H1 (cell line): Measurements from ENCODE around the gene PSPN. TPM values are rescaled to one million over a fixed set of nuclear protein-coding genes. Genes with fewer than 3 reads are reported as not detected.

Experiments used
- EZH2 ChIP-seq: fragments of 200-600 bp; sonication (generic); IDR thresholded peaks from 2 replicates; pipeline ENCODE4 v1.7.1; 2012; ENCODE audit warnings: low read depth, mild to moderate bottlenecking, moderate library complexity, low read length, inconsistent platforms; ENCODE audit not compliant: severe bottlenecking
- FOSL1 ChIP-seq: IDR thresholded peaks from 2 replicates; pipeline ENCODE4 v1.6.1; 2011; ENCODE audit warnings: mild to moderate bottlenecking, low read depth, low read length, moderate library complexity; ENCODE audit not compliant: insufficient read depth
- HDAC2 ChIP-seq, 2 experiments: fragments of 300-600 bp in 1 of 2; sonication (generic) in 1 of 2; IDR thresholded peaks; 2 replicates each; pipeline ENCODE4 v1.6.1; 2011 to 2012; ENCODE audit warnings: low read depth in 2 of 2, low read length in 2 of 2, mild to moderate bottlenecking in 2 of 2, moderate library complexity in 2 of 2, borderline replicate concordance in 1 of 2, inconsistent platforms in 1 of 2
- JUN ChIP-seq: IDR thresholded peaks from 2 replicates; pipeline ENCODE4 v1.6.1; 2011; ENCODE audit warnings: low read depth, mild to moderate bottlenecking, improper control_type of control experiment, low read length
- POU5F1 ChIP-seq: IDR thresholded peaks from 2 replicates; pipeline ENCODE4 v1.6.1; 2011; ENCODE audit warnings: low read depth, mild to moderate bottlenecking, low read length, moderate library complexity
- RXRA ChIP-seq: IDR thresholded peaks from 2 replicates; pipeline ENCODE4 v1.6.1; 2011; ENCODE audit warnings: low read depth, mild to moderate bottlenecking, low read length, moderate library complexity; ENCODE audit not compliant: insufficient read depth
- SAP30 ChIP-seq: fragments of 300-600 bp; sonication (generic); IDR thresholded peaks from 2 replicates; pipeline ENCODE4 v1.7.1; 2012; ENCODE audit warnings: low read length, moderate library complexity, mild to moderate bottlenecking, inconsistent platforms; ENCODE audit not compliant: insufficient read depth, insufficient replicate concordance
- SIRT6 ChIP-seq: IDR thresholded peaks from one replicate; pipeline ENCODE4 v1.7.1; 2012; ENCODE audit warnings: low read length, inconsistent platforms
- SP2 ChIP-seq: IDR thresholded peaks from 2 replicates; pipeline ENCODE4 v1.6.1; 2012; ENCODE audit warnings: mild to moderate bottlenecking, low read length, inconsistent platforms
- SP4 ChIP-seq: IDR thresholded peaks from 2 replicates; pipeline ENCODE4 v1.6.1; 2012; ENCODE audit warnings: low read length, inconsistent platforms
- TBP ChIP-seq: IDR thresholded peaks from 2 replicates; pipeline ENCODE4 v1.6.1; 2011; ENCODE audit warnings: low read depth, low read length, improper control_type of control experiment
- polyA plus RNA-seq, 7 experiments: library from polyadenylated mRNA; depleted of rRNA in 3 of 7; stranded (reverse) in 5 of 7; unstranded in 2 of 7; fragments of >200 nt in 5 of 7; fragments of 200-250 nt in 2 of 7; gene quantifications; 1 replicate in 5 of 7; 2 replicates in 1 of 7; 4 replicates in 1 of 7; pipeline versions ENCODE4 v1.2.1 to v1.2.3, GENCODE V29; 2011 to 2013; ENCODE audit warnings: missing spikeins in 2 of 7, mixed read lengths in 2 of 7
- total RNA-seq: library from RNA; stranded (reverse); fragmentation: NEBNext Ultra II Directional; extraction: Animal tissue kit (Norgen Biotek cat#: 25700); gene quantifications from 2 replicates; pipeline ENCODE4 v1.2.1, GENCODE V29; 2021
- TF ChIP-seq, protein P1 (sequence below): fragments of 300-600 bp; sonication (generic); IDR thresholded peaks from 2 replicates; pipeline ENCODE4 v1.7.1; 2012; ENCODE audit warnings: low read length, moderate library complexity, mild to moderate bottlenecking, inconsistent platforms; ENCODE audit not compliant: insufficient replicate concordance

PSPN gene
- total and polyA plus RNA-seq, 2 of the 8 experiments (the other 6 are each of a cell fraction or from before 2014, with no cell fraction given): 1.0 to 2.1 TPM

DNA sequence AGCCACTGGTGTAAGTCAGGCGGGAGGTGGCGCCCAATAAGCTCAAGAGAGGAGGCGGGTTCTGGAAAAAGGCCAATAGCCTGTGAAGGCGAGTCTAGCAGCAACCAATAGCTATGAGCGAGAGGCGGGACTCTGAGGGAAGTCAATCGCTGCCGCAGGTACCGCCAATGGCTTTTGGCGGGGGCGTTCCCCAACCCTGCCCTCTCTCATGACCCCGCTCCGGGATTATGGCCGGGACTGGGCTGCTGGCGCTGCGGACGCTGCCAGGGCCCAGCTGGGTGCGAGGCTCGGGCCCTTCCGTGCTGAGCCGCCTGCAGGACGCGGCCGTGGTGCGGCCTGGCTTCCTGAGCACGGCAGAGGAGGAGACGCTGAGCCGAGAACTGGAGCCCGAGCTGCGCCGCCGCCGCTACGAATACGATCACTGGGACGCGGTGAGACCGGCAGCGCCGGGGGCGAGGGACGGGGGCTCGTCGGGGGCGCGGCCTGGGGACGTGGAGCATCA is 3.1 kb downstream of the PSPN start, which contains the start of gene ALKBH7 (continued):
- TF ChIP-seq FOSL1 (no peak), SIRT6 (no peak), SAP30 (no peak), JUN (no peak), HDAC2 (IDR thresholded peaks at IDR 0.05; ENCODE audit: borderline replicate concordance in 1 of 2, low read depth in 2 of 2, low read length in 2 of 2) (no peak), POU5F1 (no peak), TBP (no peak), SP4 (peak; percentile 94), SP2 (peak; percentile 98), RXRA (no peak), EZH2 (no peak)
- TF ChIP-seq, protein P1, sequence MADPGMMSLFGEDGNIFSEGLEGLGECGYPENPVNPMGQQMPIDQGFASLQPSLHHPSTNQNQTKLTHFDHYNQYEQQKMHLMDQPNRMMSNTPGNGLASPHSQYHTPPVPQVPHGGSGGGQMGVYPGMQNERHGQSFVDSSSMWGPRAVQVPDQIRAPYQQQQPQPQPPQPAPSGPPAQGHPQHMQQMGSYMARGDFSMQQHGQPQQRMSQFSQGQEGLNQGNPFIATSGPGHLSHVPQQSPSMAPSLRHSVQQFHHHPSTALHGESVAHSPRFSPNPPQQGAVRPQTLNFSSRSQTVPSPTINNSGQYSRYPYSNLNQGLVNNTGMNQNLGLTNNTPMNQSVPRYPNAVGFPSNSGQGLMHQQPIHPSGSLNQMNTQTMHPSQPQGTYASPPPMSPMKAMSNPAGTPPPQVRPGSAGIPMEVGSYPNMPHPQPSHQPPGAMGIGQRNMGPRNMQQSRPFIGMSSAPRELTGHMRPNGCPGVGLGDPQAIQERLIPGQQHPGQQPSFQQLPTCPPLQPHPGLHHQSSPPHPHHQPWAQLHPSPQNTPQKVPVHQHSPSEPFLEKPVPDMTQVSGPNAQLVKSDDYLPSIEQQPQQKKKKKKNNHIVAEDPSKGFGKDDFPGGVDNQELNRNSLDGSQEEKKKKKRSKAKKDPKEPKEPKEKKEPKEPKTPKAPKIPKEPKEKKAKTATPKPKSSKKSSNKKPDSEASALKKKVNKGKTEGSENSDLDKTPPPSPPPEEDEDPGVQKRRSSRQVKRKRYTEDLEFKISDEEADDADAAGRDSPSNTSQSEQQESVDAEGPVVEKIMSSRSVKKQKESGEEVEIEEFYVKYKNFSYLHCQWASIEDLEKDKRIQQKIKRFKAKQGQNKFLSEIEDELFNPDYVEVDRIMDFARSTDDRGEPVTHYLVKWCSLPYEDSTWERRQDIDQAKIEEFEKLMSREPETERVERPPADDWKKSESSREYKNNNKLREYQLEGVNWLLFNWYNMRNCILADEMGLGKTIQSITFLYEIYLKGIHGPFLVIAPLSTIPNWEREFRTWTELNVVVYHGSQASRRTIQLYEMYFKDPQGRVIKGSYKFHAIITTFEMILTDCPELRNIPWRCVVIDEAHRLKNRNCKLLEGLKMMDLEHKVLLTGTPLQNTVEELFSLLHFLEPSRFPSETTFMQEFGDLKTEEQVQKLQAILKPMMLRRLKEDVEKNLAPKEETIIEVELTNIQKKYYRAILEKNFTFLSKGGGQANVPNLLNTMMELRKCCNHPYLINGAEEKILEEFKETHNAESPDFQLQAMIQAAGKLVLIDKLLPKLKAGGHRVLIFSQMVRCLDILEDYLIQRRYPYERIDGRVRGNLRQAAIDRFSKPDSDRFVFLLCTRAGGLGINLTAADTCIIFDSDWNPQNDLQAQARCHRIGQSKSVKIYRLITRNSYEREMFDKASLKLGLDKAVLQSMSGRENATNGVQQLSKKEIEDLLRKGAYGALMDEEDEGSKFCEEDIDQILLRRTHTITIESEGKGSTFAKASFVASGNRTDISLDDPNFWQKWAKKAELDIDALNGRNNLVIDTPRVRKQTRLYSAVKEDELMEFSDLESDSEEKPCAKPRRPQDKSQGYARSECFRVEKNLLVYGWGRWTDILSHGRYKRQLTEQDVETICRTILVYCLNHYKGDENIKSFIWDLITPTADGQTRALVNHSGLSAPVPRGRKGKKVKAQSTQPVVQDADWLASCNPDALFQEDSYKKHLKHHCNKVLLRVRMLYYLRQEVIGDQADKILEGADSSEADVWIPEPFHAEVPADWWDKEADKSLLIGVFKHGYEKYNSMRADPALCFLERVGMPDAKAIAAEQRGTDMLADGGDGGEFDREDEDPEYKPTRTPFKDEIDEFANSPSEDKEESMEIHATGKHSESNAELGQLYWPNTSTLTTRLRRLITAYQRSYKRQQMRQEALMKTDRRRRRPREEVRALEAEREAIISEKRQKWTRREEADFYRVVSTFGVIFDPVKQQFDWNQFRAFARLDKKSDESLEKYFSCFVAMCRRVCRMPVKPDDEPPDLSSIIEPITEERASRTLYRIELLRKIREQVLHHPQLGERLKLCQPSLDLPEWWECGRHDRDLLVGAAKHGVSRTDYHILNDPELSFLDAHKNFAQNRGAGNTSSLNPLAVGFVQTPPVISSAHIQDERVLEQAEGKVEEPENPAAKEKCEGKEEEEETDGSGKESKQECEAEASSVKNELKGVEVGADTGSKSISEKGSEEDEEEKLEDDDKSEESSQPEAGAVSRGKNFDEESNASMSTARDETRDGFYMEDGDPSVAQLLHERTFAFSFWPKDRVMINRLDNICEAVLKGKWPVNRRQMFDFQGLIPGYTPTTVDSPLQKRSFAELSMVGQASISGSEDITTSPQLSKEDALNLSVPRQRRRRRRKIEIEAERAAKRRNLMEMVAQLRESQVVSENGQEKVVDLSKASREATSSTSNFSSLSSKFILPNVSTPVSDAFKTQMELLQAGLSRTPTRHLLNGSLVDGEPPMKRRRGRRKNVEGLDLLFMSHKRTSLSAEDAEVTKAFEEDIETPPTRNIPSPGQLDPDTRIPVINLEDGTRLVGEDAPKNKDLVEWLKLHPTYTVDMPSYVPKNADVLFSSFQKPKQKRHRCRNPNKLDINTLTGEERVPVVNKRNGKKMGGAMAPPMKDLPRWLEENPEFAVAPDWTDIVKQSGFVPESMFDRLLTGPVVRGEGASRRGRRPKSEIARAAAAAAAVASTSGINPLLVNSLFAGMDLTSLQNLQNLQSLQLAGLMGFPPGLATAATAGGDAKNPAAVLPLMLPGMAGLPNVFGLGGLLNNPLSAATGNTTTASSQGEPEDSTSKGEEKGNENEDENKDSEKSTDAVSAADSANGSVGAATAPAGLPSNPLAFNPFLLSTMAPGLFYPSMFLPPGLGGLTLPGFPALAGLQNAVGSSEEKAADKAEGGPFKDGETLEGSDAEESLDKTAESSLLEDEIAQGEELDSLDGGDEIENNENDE: no peak
